H1 (cell line): ENCODE data around the gene WDR90. TPM values are rescaled to one million over a fixed set of nuclear protein-coding genes. Genes with fewer than 3 reads are reported as not detected.

Experiments
- CTCF ChIA-PET: fragments of 300-600 bp; sonication (Branson Sonifier 250); formaldehyde crosslinking; loops from one replicate; lab custom pipeline; 2021; ENCODE audit not compliant: partially characterized antibody; lab: Charles Lee
- POLR2A ChIA-PET: fragments of 300-600 bp; sonication (Branson Sonifier 250); formaldehyde crosslinking; loops from one replicate; lab custom pipeline; 2021; ENCODE audit warnings: inconsistent platforms; ENCODE audit not compliant: partially characterized antibody; lab: Charles Lee
- DNase-seq, 2 experiments: peaks; one replicate each; pipeline versions ENCODE4 v3.0.0 to v3.0.0-alpha.2; 2010 to 2022; ENCODE audit warnings: low spot score in 2 of 2, low read depth in 1 of 2, mixed read lengths in 1 of 2
- FAIRE-seq: peaks from 2 replicates; lab custom pipeline; 2011; peaks lifted over from hg19 to GRCh38; lab: Jason Lieb, UNC
- H2AFZ ChIP-seq: 2 replicates; pipeline ENCODE4 v1.8.1; 2012; ENCODE audit warnings: low read length, inconsistent platforms
- H2AK5ac ChIP-seq: 2 replicates; pipeline ENCODE4 v1.6.1; 2013; ENCODE audit warnings: low read depth, low read length
- H2BK120ac ChIP-seq: replicated peaks from 2 replicates; pipeline ENCODE3; 2013; ENCODE audit warnings: low read depth, low read length, inconsistent platforms
- H2BK12ac ChIP-seq: 2 replicates; pipeline ENCODE4 v1.6.1; 2013; ENCODE audit warnings: low read depth, low read length
- H2BK15ac ChIP-seq: 2 replicates; pipeline ENCODE4 v1.6.1; 2013; ENCODE audit warnings: low read length
- H2BK20ac ChIP-seq: 2 replicates; pipeline ENCODE4 v1.6.1; 2013; ENCODE audit warnings: low read length
- H2BK5ac ChIP-seq: 2 replicates; pipeline ENCODE4 v1.6.1; 2013; ENCODE audit warnings: low read depth, low read length
- H3K14ac ChIP-seq: 2 replicates; pipeline ENCODE4 v1.6.1; 2013; ENCODE audit warnings: inconsistent platforms; ENCODE audit not compliant: insufficient read length
- H3K18ac ChIP-seq: 2 replicates; pipeline ENCODE4 v1.6.1; 2013; ENCODE audit warnings: low read length; ENCODE audit errors: extremely low read depth
- H3K23ac ChIP-seq: 2 replicates; pipeline ENCODE4 v1.6.1; 2013; ENCODE audit warnings: inconsistent platforms; ENCODE audit not compliant: insufficient read length
- H3K23me2 ChIP-seq: 2 replicates; pipeline ENCODE4 v1.6.1; 2013; ENCODE audit warnings: low read depth, low read length
- H3K27ac ChIP-seq: 2 replicates; pipeline ENCODE4 v1.6.1; 2011; ENCODE audit warnings: low read depth, low read length, inconsistent platforms
- H3K27me3 ChIP-seq, 4 experiments: replicated peaks in 1 of 4; 1 replicate in 1 of 4; 2 replicates in 3 of 4; pipeline versions ENCODE4 v1.6.1 to v1.8.1; 2011 to 2013; ENCODE audit warnings: low read length in 3 of 4, mild to moderate bottlenecking in 3 of 4, inconsistent platforms in 2 of 4, mixed read lengths in 2 of 4, moderate library complexity in 1 of 4; ENCODE audit not compliant: control insufficient read depth in 3 of 4, insufficient read depth in 3 of 4; ENCODE audit errors: extremely low read depth in 1 of 4
- H3K36me3 ChIP-seq, 4 experiments: 2 replicates each; pipeline versions ENCODE4 v1.6.1 to v1.8.1; 2011 to 2013; ENCODE audit warnings: mild to moderate bottlenecking in 4 of 4, low read length in 3 of 4, moderate library complexity in 2 of 4, control low read depth in 1 of 4, inconsistent platforms in 1 of 4; ENCODE audit not compliant: insufficient read depth in 4 of 4, control insufficient read depth in 2 of 4
- H3K4ac ChIP-seq: replicated peaks from 2 replicates; pipeline ENCODE3; 2013; ENCODE audit warnings: low read length, low read depth, mixed read lengths, inconsistent platforms; ENCODE audit not compliant: insufficient read length
- H3K4me1 ChIP-seq, 4 experiments: replicated peaks in 1 of 4; 1 replicate in 1 of 4; 2 replicates in 3 of 4; pipeline versions ENCODE4 v1.6.1 to v1.8.1; 2011 to 2013; ENCODE audit warnings: low read length in 3 of 4, inconsistent platforms in 2 of 4, mixed read lengths in 1 of 4; ENCODE audit not compliant: insufficient read depth in 4 of 4, control insufficient read depth in 3 of 4
- H3K4me2 ChIP-seq, 2 experiments: 2 replicates each; pipeline versions ENCODE4 v1.6.1 to v1.8.1; 2011 to 2013; ENCODE audit warnings: low read depth in 2 of 2, low read length in 2 of 2, control low read depth in 1 of 2, inconsistent platforms in 1 of 2, mild to moderate bottlenecking in 1 of 2; ENCODE audit not compliant: insufficient read depth in 1 of 2
- H3K4me3 ChIP-seq, 4 experiments: fragments of 200-600, 300-600 bp in 1 of 4; sonication (generic), shearing (Covaris generic), sonication (Bioruptor Twin) in 1 of 4; 2 replicates each; pipeline versions ENCODE4 v1.5.1 to v1.8.1; 2011 to 2016; ENCODE audit warnings: low read length in 4 of 4, low read depth in 3 of 4, control low read depth in 2 of 4, inconsistent platforms in 2 of 4, mild to moderate bottlenecking in 2 of 4, mixed read lengths in 1 of 4, moderate library complexity in 1 of 4; ENCODE audit not compliant: insufficient read depth in 2 of 4; ENCODE audit errors: extremely low read depth in 1 of 4
- H3K56ac ChIP-seq: replicated peaks from 2 replicates; pipeline ENCODE3; 2013; ENCODE audit warnings: low read depth, mild to moderate bottlenecking, mixed read lengths, low read length, inconsistent platforms; ENCODE audit not compliant: insufficient read length
- H3K79me1 ChIP-seq: 2 replicates; pipeline ENCODE4 v1.6.1; 2013; ENCODE audit warnings: low read depth, low read length, control low read depth
- H3K79me2 ChIP-seq, 2 experiments: 2 replicates each; pipeline versions ENCODE4 v1.6.1 to v1.8.1; 2012 to 2013; ENCODE audit warnings: low read length in 2 of 2, mild to moderate bottlenecking in 2 of 2, inconsistent platforms in 1 of 2; ENCODE audit not compliant: insufficient read depth in 2 of 2, control insufficient read depth in 1 of 2
- H3K9ac ChIP-seq, 4 experiments: replicated peaks in 1 of 4; 1 replicate in 1 of 4; 2 replicates in 3 of 4; pipeline versions ENCODE4 v1.6.1 to v1.8.1; 2011 to 2013; ENCODE audit warnings: low read depth in 3 of 4, low read length in 3 of 4, control low read depth in 2 of 4, mild to moderate bottlenecking in 2 of 4, moderate library complexity in 2 of 4, inconsistent platforms in 1 of 4; ENCODE audit errors: extremely low read depth in 1 of 4
- H3K9me3 ChIP-seq, 2 experiments: 2 replicates each; pipeline versions ENCODE4 v1.6.1 to v1.8.1; 2012 to 2013; ENCODE audit warnings: mild to moderate bottlenecking in 2 of 2, moderate library complexity in 2 of 2, control low read depth in 1 of 2, inconsistent platforms in 1 of 2, low read depth in 1 of 2, low read length in 1 of 2, mixed read lengths in 1 of 2; ENCODE audit not compliant: insufficient read depth in 2 of 2
- H4K20me1 ChIP-seq, 2 experiments: replicated peaks in 1 of 2; 2 replicates each; pipeline versions ENCODE3 to v1.8.1; 2011 to 2013; ENCODE audit warnings: inconsistent platforms in 2 of 2, low read length in 2 of 2, mild to moderate bottlenecking in 1 of 2; ENCODE audit not compliant: insufficient read depth in 2 of 2, control insufficient read depth in 1 of 2
- H4K5ac ChIP-seq: 2 replicates; pipeline ENCODE4 v1.6.1; 2013; ENCODE audit warnings: low read length, low read depth, mixed read lengths, inconsistent platforms; ENCODE audit not compliant: insufficient read length
- H4K8ac ChIP-seq: 2 replicates; pipeline ENCODE4 v1.8.0; 2013; ENCODE audit warnings: mild to moderate bottlenecking, moderate library complexity, low read length, inconsistent platforms; ENCODE audit not compliant: insufficient read depth; ENCODE audit errors: extremely low read depth
- H4K91ac ChIP-seq: replicated peaks from 2 replicates; pipeline ENCODE3; 2013; ENCODE audit warnings: low read length, mixed read lengths, inconsistent platforms; ENCODE audit not compliant: insufficient read length
- SUZ12 ChIP-seq: fragments of 200-600 bp; sonication (generic); IDR thresholded peaks from 2 replicates; pipeline ENCODE4 v1.6.1; 2012; ENCODE audit warnings: mild to moderate bottlenecking, inconsistent platforms, low read length, moderate library complexity, mixed read lengths
- WGBS, 2 experiments: shearing (Covaris generic) in 1 of 2; methylation state at CpG; one replicate each; pipeline versions ENCODE4 v1.1.6 to v1.1.7; 2013 to 2015; ENCODE audit warnings: low lambda C conversion rate in 2 of 2, mixed read lengths in 2 of 2, inconsistent platforms in 1 of 2, low coverage in 1 of 2, missing lambda C conversion rate in 1 of 2; ENCODE audit not compliant: insufficient replicate concordance in 2 of 2, insufficient coverage in 1 of 2, insufficient read length in 1 of 2; ENCODE audit errors: extremely low coverage in 1 of 2, missing lambda C conversion rate in 1 of 2; 5-methylcytosine and 5-hydroxymethylcytosine counted together
- polyA plus RNA-seq, 7 experiments: library from polyadenylated mRNA; depleted of rRNA in 3 of 7; stranded (reverse) in 5 of 7; unstranded in 2 of 7; fragments of >200 nt in 5 of 7; fragments of 200-250 nt in 2 of 7; gene quantifications; 1 replicate in 5 of 7; 2 replicates in 1 of 7; 4 replicates in 1 of 7; pipeline versions ENCODE4 v1.2.1 to v1.2.3, GENCODE V29; 2011 to 2013; ENCODE audit warnings: missing spikeins in 2 of 7, mixed read lengths in 2 of 7
- total RNA-seq: library from RNA; stranded (reverse); fragmentation: NEBNext Ultra II Directional; extraction: Animal tissue kit (Norgen Biotek cat#: 25700); gene quantifications from 2 replicates; pipeline ENCODE4 v1.2.1, GENCODE V29; 2021

The WDR90 gene
- total and polyA plus RNA-seq, 2 of the 8 experiments (the other 6 are each of a cell fraction or from before 2014, with no cell fraction given), result 24.0 to 47.2 TPM

GRCh38 chr16:694187-694862 lies 45.2 kb downstream of the WDR90 start:
- 2% methylated on average over 40 of the region's 64 CpGs; no CpG with 5 or more reads in 1 of the 2 experiments for WGBS, 2 experiments
- Histone ChIP-seq H2BK20ac (no peak overlapping the region), H3K4ac (no peak overlapping the region), H3K4me1 (peaks cover 0 to 19% (median 13%) of the 10 kb centered on the region in 4 experiments; a peak in 5 of 7 replicates), H4K8ac (no peak overlapping the region), H3K23ac (no peak overlapping the region), H2BK5ac (no peak overlapping the region), H2BK12ac (no peak overlapping the region), H3K9ac (no peak overlapping the region; a peak in 1 of 7 replicates), H4K91ac (no peak overlapping the region), H3K36me3 (no peaks in the 10 kb centered on the region), H2AFZ (no peak overlapping the region), H3K23me2 (peaks cover 14% of the 10 kb centered on the region), H3K14ac (no peak overlapping the region), H2AK5ac (no peak overlapping the region), H3K27ac (no peak overlapping the region), H4K20me1 (peaks cover 0 to 8% of the 10 kb centered on the region in 2 experiments), H3K79me2 (no peaks in the 10 kb centered on the region), H3K79me1 (peaks cover 2% of the 10 kb centered on the region; the same call in 1 of the 2 replicates), H2BK15ac (no peak overlapping the region), H3K18ac (no peak overlapping the region), H3K4me3 (peak overlapping the region; percentile 43 to 78 (median 48)), H3K9me3 (no peaks in the 10 kb centered on the region), H3K56ac (no peak overlapping the region), H4K5ac (no peak overlapping the region), H3K4me2 (peak overlapping the region; percentile 87 to 95), H2BK120ac (no peak overlapping the region), H3K27me3 (peaks cover 5 to 64% (median 42%) of the 10 kb centered on the region in 4 experiments)
- CTCF ChIA-PET, result interaction anchor here (0.6 to 2.3 kb wide), 5 partner anchors 8 to 92 kb away, joined by 3 to 15 read pairs (median 6); no protein-coding TSS in a partner anchor
- FAIRE-seq (no peak), DNase-seq (peak in 1 of 2 experiments; percentile 67)
- POLR2A ChIA-PET, result interaction anchor here (0.8 to 4.6 kb wide), 7 partner anchors 12 to 119 kb away, joined by 3 to 48 read pairs (median 5); partner anchors contain the start of genes ANTKMT, CCDC78, JMJD8 and STUB1
- peak; percentile 36; the same call in 1 of the 2 replicates for TF ChIP-seq SUZ12
